Small intestine (tissue), 7 donors: ENCODE data around the gene DIO3. TPM values are rescaled to one million over a fixed set of nuclear protein-coding genes. Genes with fewer than 3 reads are reported as not detected.

Experiments
- DNase-seq, 2 donors: peaks; one replicate each; pipeline versions ENCODE4 v3.0.0 to v3.0.0-alpha.2; 2013
- FAIRE-seq: peaks from 2 replicates; lab custom pipeline; 2012; peaks lifted over from hg19 to GRCh38; lab: Jason Lieb, UNC
- H3K27ac ChIP-seq, 3 donors: one replicate each; pipeline ENCODE4 v1.5.1; 2013; ENCODE audit warnings: low read length in 2 of 3, mild to moderate bottlenecking in 2 of 3, control low read depth in 1 of 3, inconsistent platforms in 1 of 3, low read depth in 1 of 3, moderate library complexity in 1 of 3
- H3K27me3 ChIP-seq, 3 donors: one replicate each; pipeline ENCODE4 v1.6.1; 2013; ENCODE audit warnings: low read length in 3 of 3, inconsistent platforms in 1 of 3; ENCODE audit not compliant: control insufficient read depth in 3 of 3, insufficient read depth in 3 of 3
- H3K36me3 ChIP-seq, 3 donors: one replicate each; pipeline ENCODE4 v1.6.1; 2013; ENCODE audit warnings: low read length in 3 of 3, inconsistent platforms in 1 of 3, low read depth in 1 of 3, mild to moderate bottlenecking in 1 of 3, moderate library complexity in 1 of 3; ENCODE audit not compliant: control insufficient read depth in 3 of 3, insufficient read depth in 2 of 3
- H3K4me1 ChIP-seq, 3 donors: one replicate each; pipeline ENCODE4 v1.6.1; 2013; ENCODE audit warnings: low read length in 2 of 3, inconsistent platforms in 1 of 3, low read depth in 1 of 3, mild to moderate bottlenecking in 1 of 3, moderate library complexity in 1 of 3; ENCODE audit not compliant: control insufficient read depth in 3 of 3, insufficient read depth in 2 of 3
- H3K4me3 ChIP-seq, 3 donors: one replicate each; pipeline ENCODE4 v1.5.1; 2013; ENCODE audit warnings: low read length in 3 of 3, control low read depth in 1 of 3, inconsistent platforms in 1 of 3, low read depth in 1 of 3, mild to moderate bottlenecking in 1 of 3, moderate library complexity in 1 of 3
- H3K9me3 ChIP-seq, 2 donors: one replicate each; pipeline ENCODE4 v1.6.1; 2013; ENCODE audit warnings: low read depth in 1 of 2, low read length in 1 of 2; ENCODE audit not compliant: control insufficient read depth in 2 of 2, insufficient read depth in 1 of 2
- WGBS, 3 donors: extraction: QIAGEN DNeasy Blood & Tissue Kit; methylation state at CpG; one replicate each; pipeline ENCODE4 v1.1.7; 2013; 5-methylcytosine and 5-hydroxymethylcytosine counted together
- polyA plus RNA-seq, 4 donors: library from polyadenylated mRNA; stranded (reverse) in 3 of 4; unstranded in 1 of 4; fragments of 200-250 nt in 3 of 4; fragments of 120-200 nt in 1 of 4; gene quantifications; one replicate each; pipeline versions ENCODE4 v1.2.1 to v1.2.3, GENCODE V29; 2013
- donor health status: healthy with polysubstance abuse.
- donor health status: control.
- donor health status: control.
- donor health status: Bipolar disorder and iron deficiency.
- donor health status: healthy.

The DIO3 gene
- polyA plus RNA-seq, 4 donors = 2.0 to 16.6 TPM; not detected in 2

DNA sequence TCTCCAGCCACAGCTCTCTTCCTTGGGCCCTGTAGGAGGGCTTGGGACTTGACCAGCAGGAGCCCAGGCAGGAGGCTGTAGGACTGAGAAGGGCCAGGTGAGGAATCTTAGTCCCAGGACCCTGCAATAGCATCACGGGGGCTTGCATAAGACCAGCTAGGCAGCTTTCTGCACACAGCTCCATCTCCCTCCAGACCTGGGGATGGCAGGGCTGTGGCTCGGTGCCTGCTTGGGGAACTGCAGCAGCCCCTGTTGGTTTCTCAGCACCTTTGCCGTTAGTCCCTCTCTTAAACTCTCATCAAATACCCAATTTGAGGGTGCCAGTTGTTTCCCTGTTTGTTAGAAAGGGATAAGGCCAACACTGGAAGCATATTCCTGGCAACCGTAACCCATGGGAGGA lies 14.3 kb downstream of the DIO3 start:
- whole genome bisulfite sequencing, 3 donors = 60 to 73% (median 67%) methylated on average over 4 of the region's 4 CpGs
- DNase-seq = no peak

DNA sequence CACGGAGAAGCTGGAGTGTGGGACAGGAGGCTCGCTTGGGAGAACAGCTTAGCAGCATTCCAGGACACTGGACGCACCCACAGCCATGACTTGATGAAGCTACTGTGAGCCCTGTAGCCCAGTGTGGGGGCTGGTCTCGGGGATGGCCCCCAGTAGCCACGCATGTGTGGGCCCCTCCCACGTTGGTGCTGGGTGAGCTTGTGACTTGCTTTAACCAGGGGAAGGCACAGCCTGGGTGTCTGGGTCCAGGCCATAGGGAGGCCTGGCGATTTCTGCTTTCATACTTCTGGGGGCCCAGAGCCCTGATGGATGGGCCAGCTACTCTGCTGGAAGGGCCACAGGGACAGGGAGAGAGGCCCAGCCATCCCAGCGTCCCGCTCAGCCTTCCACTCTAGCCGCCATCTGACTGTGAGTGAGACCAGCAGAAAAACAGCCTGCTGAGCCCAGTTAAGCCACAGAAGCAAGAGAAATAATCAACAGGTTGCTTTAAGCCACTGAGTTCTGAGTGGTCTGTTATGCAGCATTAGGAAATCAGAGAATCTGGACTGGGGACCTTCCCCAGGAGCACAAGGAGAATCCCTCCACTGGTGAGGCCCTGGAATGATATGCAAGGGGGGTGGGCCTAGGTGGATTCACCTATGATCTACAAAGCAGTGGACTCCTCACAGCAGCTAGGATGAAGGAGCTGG lies 16.1 kb downstream of the DIO3 start:
- Histone ChIP-seq H3K4me3 (no peak overlapping the region), H3K27ac (no peak overlapping the region), H3K9me3 (no peaks in the 10 kb centered on the region), H3K27me3 (no peaks in the 10 kb centered on the region), H3K36me3 (no peaks in the 10 kb centered on the region), H3K4me1 (no peaks in the 10 kb centered on the region)
- DNase-seq (no peak), FAIRE-seq (no peak)
- 76 to 89% (median 86%) methylated on average over 10 of the region's 10 CpGs for WGBS, 3 donors

More for the DNA sequence above, 14.3 kb downstream of the DIO3 start:
- Histone ChIP-seq H3K36me3 (no peaks in the 10 kb centered on the region), H3K4me3 (no peak overlapping the region), H3K27ac (no peak overlapping the region), H3K27me3 (no peaks in the 10 kb centered on the region), H3K9me3 (no peaks in the 10 kb centered on the region), H3K4me1 (no peaks in the 10 kb centered on the region)
- FAIRE-seq = no peak

DNA sequence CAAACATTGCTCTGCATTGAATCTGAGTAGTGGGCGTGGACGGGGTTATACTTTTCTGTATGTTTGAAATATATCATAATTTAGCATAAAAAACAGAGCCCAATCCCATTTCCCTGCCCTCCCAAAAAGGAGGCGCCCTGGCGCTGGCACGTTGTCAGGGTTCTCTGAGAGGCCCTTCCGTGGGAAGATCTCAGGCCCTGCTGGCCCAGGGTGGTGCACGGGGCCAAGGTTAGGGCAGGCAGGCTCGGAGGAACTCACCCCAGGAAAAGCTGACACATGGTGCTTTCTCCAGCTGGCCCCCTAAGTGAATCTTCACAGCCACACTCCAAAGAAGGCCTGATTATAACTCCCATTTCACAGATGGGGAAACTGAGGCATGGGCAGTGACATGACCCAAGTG lies 17.2 kb downstream of the DIO3 start:
- no peaks in the 10 kb centered on the region for H3K9me3 ChIP-seq
- H3K36me3 ChIP-seq = no peaks in the 10 kb centered on the region
- no peak overlapping the region for H3K27ac ChIP-seq
- no peaks in the 10 kb centered on the region for H3K4me1 ChIP-seq
- FAIRE-seq (no peak), DNase-seq (no peak)
- H3K27me3 ChIP-seq = no peaks in the 10 kb centered on the region
- WGBS, 3 donors = 56 to 70% (median 62%) methylated on average over 8 of the region's 8 CpGs
- no peak overlapping the region for H3K4me3 ChIP-seq

DNA sequence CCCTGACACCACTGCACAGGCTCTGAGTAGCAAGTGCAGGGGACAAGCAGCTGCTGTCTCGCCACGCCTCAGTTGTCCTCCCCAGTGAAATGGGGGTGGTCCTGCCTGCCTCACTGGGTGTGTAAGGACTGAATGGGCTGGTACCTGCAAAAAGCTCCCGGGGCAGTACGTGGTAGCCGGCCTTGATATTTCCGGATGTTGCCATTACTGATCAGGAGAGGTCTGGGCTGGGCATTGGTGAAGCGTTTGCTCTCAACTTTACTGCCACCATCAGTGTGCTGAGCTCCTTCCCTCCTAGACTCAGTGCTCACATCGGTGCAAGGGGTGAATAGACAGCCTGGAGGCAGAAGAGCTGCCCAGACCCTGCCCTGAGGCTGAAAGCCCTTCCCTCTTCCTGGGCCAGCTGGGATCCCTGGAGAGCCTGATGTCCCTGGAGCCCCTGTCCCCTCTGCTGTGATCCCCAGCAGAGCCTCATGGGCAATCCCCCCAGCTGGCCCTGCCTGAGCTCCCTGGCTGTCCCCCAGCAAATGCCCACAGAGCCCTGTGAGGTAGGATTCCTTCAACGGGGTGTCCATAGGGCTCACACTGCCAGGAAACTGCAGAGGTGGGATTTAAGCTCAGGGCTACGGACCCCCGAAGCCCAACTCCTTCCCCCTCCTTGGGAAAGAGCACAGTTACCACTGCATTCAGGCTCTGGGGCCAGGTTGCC lies 18.2 kb downstream of the DIO3 start:
- 78 to 86% (median 86%) methylated on average over 11 of the region's 11 CpGs for WGBS, 3 donors
- DNase-seq = no peak
- no peaks in the 10 kb centered on the region for H3K9me3 ChIP-seq
- FAIRE-seq = no peak
- H3K27ac ChIP-seq = no peak overlapping the region
- no peaks in the 10 kb centered on the region for H3K27me3 ChIP-seq
- no peak overlapping the region for H3K4me3 ChIP-seq
- no peaks in the 10 kb centered on the region for H3K4me1 ChIP-seq
- no peaks in the 10 kb centered on the region for H3K36me3 ChIP-seq

DNA sequence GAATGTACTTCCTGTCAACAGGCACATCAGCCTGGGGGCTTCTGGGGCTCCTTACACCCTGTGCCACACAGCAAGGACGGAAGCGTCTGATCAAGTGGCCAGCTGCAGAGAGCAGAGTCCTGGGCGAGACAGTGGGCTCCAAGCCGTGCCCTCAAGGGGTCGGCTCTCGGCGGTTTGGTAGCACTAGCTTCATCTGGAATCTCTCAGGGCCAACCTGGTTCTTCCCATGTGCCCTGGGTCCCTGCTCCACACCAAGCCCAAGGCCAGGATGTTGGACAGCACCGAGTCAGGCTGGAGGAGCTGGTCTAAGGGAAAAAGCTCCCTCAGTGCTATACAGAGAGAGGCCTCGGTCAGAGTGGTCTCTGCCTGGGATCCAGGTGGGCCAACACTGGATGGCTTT lies 20.5 kb downstream of the DIO3 start:
- Histone ChIP-seq H3K27me3 (no peaks in the 10 kb centered on the region), H3K27ac (no peak overlapping the region), H3K9me3 (no peaks in the 10 kb centered on the region), H3K36me3 (no peaks in the 10 kb centered on the region), H3K4me3 (no peak overlapping the region), H3K4me1 (no peaks in the 10 kb centered on the region)
- no peak for DNase-seq
- WGBS, 3 donors = 78 to 86% (median 82%) methylated on average over 9 of the region's 9 CpGs
- FAIRE-seq = no peak

DNA sequence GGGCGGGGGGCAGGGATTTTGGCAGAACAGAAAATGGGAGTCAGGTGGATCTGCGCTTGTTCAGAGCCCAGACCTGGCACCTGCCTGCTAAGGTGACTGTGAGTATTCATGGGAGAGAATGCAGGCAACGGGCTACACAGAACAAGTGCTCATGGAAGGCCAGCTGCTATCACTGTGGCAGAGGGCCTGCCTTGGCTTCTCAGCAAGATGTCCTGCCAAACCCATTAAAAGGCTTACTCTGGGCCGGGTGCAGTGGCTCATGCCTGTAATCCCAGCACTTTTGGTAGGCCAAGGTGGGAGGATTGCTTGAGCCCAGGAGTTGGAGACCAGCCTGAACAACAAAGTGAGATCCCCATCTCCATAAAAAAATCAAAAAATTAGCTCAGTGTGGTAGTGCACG lies 21.0 kb downstream of the DIO3 start:
- Histone ChIP-seq H3K9me3 (no peaks in the 10 kb centered on the region), H3K27me3 (no peaks in the 10 kb centered on the region), H3K36me3 (no peaks in the 10 kb centered on the region), H3K4me1 (no peaks in the 10 kb centered on the region), H3K27ac (no peak overlapping the region), H3K4me3 (no peak overlapping the region)
- FAIRE-seq (no peak), DNase-seq (no peak)
- WGBS, 3 donors = 71 to 82% (median 71%) methylated on average over 5 of the region's 5 CpGs

DNA sequence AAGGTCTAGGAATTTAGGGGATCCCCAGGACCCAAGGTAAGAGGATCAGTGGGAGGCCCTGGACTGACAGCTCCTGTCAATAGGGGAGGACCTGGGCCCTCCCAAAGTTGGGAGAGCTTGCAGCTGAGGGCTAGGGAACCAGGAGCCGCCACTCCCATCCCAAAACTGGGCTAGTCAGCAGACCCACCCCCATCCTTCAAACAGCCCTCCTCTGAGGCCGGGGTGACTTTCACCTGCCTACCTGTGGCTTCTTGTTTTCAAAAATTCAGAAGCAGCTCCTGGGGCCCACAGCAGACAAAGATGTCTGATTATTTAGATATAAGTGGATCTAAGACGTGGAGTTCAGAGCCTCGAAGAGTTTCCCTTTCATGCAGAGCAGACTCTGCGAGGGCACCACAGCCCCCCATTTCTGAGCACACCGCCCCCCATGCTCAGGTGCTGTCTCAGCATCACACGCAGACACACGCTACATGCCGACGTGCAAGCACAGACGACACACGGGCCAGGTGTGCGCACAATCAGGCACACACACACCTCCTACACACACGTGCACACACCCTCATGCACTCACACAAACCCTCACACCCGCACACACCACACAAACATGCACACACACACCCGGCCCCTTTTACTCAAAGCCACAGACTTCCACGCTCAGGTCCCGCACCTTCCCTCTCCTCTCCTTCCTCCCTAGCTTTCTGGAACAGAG lies 21.9 kb downstream of the DIO3 start:
- DNase-seq = no peak
- FAIRE-seq = no peak
- Histone ChIP-seq H3K4me3 (no peak overlapping the region), H3K4me1 (no peaks in the 10 kb centered on the region), H3K9me3 (no peaks in the 10 kb centered on the region), H3K36me3 (no peaks in the 10 kb centered on the region), H3K27ac (no peak overlapping the region), H3K27me3 (no peaks in the 10 kb centered on the region)
- 83 to 92% (median 86%) methylated on average over 18 of the region's 18 CpGs for WGBS, 3 donors

DNA sequence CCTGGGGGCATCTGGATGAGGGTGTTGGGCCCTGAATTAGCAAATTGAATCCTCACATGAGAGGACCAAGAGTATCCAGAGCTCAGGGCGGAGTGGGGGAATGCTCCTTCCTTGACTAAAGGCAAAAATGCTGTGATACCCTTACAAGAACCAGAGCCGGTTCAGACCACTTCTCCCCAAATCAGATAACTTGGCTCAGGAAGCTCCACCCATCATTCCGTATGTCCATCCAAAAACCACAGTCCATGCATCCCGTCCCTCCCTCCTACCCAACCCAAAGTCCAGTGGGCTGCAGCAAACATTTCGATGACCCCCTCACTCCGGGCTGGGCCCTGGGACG lies 22.4 kb downstream of the DIO3 start:
- H3K9me3 ChIP-seq = no peaks in the 10 kb centered on the region
- H3K36me3 ChIP-seq = no peaks in the 10 kb centered on the region
- no peak overlapping the region for H3K4me3 ChIP-seq
- H3K4me1 ChIP-seq = no peaks in the 10 kb centered on the region
- no peaks in the 10 kb centered on the region for H3K27me3 ChIP-seq
- no peak for FAIRE-seq
- no peak for DNase-seq
- 78 to 82% (median 79%) methylated on average over 7 of the region's 7 CpGs for WGBS, 3 donors
- no peak overlapping the region for H3K27ac ChIP-seq
